GM12891 (cell line): ENCODE results near the gene BTBD9.

ENCODE experiments used
- DNase-seq: peaks from one replicate; pipeline ENCODE4 v3.0.0; 2011; ENCODE audit warnings: low spot score; ENCODE audit not compliant: insufficient read length
- FAIRE-seq: peaks from 2 replicates; lab custom pipeline; 2011; peaks lifted over from hg19 to GRCh38; lab: Jason Lieb, UNC
- PAX5 ChIP-seq: IDR thresholded peaks from 2 replicates; pipeline ENCODE4 v1.6.1; 2011; ENCODE audit warnings: low read length, moderate library complexity, mild to moderate bottlenecking; ENCODE audit not compliant: insufficient read depth, severe bottlenecking
- POLR2A ChIP-seq: IDR thresholded peaks from 2 replicates; pipeline ENCODE4 v1.6.1; 2011; ENCODE audit warnings: low read depth, low read length, control low read depth
- POLR2AphosphoS5 ChIP-seq: IDR thresholded peaks from 2 replicates; pipeline ENCODE4 v1.6.1; 2011; ENCODE audit warnings: low read depth, low read length, control low read depth
- POU2F2 ChIP-seq: IDR thresholded peaks from 2 replicates; pipeline ENCODE4 v1.6.1; 2011; ENCODE audit warnings: low read depth, mild to moderate bottlenecking, control low read depth, low read length, moderate library complexity
- SPI1 ChIP-seq: IDR thresholded peaks from 2 replicates; pipeline ENCODE4 v1.6.1; 2011; ENCODE audit warnings: low read depth, low read length, control low read depth
- TAF1 ChIP-seq: IDR thresholded peaks from 2 replicates; pipeline ENCODE4 v1.6.1; 2011; ENCODE audit warnings: low read depth, low read length, control low read depth

BTBD9 gene

DNA sequence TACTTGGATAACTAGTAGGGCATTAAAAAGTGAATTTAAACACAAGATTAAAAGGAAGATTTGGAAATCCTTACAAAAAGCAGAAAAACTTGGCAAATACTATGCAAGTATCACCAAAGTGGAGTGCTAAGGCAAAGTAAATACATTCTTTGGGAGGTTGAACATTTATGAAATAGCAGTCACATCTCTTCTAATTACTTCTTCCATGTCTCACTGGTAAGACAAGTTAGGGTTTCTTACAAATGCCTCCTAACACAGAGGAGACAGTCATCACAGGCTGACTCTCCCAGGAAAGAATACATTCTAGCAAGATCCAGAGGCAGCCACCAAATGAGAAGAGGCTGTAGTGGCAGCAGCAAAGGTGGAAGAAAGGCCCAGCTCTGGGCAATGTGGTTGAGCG is 298.2 kb downstream of the BTBD9 start:
- FAIRE-seq (no peak), DNase-seq (no peak)
- TF ChIP-seq PAX5, result no peak
- no peak for TF ChIP-seq POU2F2
- no peak for TF ChIP-seq POLR2AphosphoS5
- no peak for TF ChIP-seq TAF1
- no peak for TF ChIP-seq SPI1
- no peak for TF ChIP-seq POLR2A

DNA sequence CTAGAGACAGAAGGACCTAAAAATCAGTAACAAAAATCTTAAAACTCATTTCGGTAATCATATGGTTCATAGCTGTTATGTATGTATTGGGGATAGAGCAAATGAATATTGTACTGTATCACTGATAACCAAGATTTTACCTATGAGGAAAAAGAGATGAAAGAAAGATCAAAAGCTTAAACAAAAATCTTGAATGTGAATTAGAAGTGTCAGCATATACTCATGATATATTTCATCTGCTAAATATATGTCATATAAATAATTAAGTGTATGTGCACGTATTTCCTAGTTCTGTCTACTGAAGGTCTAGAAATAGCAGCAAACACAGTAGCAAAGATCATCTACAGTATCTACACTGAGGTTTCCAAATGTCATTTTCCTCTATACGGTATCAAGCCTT is 299.8 kb downstream of the BTBD9 start:
- no peak for FAIRE-seq
- TF ChIP-seq SPI1 (no peak), POLR2A (no peak), POU2F2 (no peak)
- no peak for DNase-seq

DNA sequence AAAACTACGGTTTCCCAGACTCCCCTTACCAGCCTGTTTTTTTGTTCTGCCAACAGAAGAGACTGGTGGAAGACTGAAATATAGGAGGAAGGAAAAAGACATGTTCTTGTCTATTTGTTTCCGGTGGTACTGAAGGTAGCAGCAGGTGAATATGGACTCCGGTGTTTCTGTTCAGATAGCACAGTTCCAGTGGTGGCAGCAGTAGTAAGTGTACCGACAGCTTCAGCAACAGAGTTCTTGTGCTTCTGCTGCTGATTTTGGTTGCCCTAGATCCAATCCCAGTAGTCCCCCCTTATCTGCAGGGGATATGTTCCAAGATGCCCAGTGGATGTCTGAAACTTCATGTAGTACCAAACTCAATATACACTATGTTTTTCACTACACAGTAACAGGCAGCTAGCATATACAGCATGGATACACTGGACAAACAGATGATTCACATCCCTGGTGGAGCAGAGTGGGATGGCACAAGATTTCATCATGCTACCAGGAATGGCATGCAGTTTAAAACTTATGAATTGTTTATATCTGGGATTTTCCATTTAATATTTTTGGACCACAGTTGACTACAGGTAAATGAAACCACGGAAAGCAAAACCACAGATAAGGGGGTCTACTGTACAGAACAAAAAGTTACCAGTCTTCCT is 301.8 kb downstream of the BTBD9 start:
- FAIRE-seq, result no peak
- no peak for TF ChIP-seq PAX5
- TF ChIP-seq TAF1, result no peak
- TF ChIP-seq SPI1, result no peak
- TF ChIP-seq POLR2AphosphoS5, result no peak
- no peak for TF ChIP-seq POU2F2
- no peak for TF ChIP-seq POLR2A
- DNase-seq, result no peak

DNA sequence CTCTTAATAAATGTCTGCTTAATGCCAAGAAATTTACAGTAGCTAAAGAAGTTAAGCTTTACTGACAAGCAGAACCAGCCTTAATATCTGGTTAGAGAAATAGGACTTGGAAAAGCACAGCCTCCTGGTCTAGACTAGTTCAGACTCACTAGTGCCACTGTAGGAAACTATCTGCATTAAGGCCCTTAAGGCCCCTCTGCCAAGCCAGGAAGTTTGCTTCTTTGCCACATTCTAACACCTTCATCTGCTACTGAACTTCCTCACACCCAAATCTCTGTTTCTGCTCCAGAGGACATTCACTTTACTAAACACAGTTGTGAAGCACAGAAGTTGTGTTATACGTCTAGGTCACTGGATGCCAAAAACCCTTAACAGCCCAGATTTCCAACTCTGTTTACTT is 302.8 kb downstream of the BTBD9 start:
- DNase-seq (no peak), FAIRE-seq (peak; percentile 9)
- TF ChIP-seq SPI1 (no peak), PAX5 (no peak), TAF1 (no peak), POLR2AphosphoS5 (no peak), POU2F2 (no peak), POLR2A (no peak)

DNA sequence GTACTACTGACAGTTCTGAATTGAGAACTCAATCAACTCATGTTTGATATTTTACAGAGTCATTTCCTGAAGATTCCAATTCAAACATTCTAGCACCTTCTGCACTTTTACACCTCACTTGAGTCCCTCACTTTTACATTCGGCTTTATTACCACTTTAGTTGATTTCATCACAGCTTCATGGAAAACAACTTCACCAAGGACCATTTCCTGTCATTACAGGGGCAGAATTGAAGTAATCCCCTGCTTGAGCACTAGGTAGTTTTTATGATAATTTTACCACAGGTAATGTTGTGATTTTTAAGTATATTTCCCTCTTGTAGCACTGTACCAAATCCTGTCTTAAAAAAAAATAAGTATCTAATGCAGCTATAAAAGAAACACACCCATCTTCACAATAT is 312.9 kb downstream of the BTBD9 start:
- TF ChIP-seq TAF1, result no peak
- FAIRE-seq, result no peak
- no peak for DNase-seq

DNA sequence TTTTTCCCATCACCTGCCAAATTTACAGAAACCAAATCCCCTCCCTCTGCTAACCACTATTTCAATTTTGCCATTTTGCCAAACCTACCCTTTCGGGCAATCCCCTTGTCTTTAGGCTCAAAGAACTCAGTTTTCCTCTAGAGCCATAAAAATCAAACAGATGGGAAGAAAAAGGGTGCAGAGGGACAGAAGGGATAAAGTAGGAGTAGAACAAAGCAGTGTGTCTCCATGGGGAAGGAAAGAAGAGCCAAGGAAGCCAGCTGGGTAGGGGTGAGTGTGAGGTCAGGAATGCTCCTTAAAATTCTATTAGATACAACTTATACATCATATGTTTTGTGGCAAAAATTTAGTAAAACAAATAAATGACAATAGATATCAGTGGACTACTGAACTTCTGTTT is 316.5 kb downstream of the BTBD9 start:
- FAIRE-seq, result no peak

DNA sequence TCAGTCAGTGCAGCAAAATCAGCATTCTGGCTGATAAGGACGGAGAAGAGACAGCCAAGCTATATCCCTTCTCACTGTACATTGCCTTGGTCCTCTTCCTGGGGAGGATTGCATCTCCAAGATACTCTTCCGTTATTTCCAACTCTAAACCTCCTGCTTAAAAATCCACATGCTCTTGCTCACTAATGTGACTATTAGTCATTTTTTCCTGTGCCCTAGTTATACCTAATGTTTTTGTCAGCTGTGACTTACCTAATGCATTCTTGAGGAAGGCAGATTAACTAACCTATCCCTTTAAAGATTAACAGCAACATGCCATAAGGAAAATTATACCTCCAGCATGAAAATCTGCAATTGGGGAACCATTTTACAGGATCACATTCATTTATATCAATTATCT is 317.6 kb downstream of the BTBD9 start:
- no peak for TF ChIP-seq PAX5
- TF ChIP-seq TAF1, result no peak
- DNase-seq (no peak), FAIRE-seq (no peak)

More for the DNA sequence above, 316.5 kb downstream of the BTBD9 start:
- DNase-seq, result no peak
- TF ChIP-seq TAF1, result no peak
- no peak for TF ChIP-seq SPI1
- TF ChIP-seq PAX5, result no peak
- TF ChIP-seq POU2F2, result no peak
- no peak for TF ChIP-seq POLR2A
- TF ChIP-seq POLR2AphosphoS5, result no peak

DNA sequence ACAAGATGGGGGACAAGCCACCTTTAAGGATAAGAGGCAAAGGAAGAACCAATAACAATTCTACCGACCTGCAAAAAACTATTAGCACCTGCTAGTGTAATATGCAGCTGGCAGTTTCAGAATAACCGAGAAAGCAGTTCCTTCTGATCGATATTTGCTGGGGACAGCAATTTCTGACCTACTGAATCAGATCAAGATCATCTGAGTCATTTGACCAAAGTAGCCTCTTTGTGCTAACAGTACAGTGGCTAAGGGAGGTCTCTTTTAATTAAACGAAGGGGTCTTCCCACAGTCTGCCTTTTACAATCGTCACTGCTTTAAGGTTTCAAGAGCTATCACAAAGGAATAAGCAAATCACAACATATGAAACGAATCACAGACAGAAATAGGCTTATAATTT is 318.9 kb downstream of the BTBD9 start:
- TF ChIP-seq POLR2A, result no peak
- TF ChIP-seq POU2F2, result no peak
- TF ChIP-seq SPI1, result peak; percentile 44; the same call in 1 of the 2 replicates
- FAIRE-seq, result peak; percentile 80
- no peak for DNase-seq

DNA sequence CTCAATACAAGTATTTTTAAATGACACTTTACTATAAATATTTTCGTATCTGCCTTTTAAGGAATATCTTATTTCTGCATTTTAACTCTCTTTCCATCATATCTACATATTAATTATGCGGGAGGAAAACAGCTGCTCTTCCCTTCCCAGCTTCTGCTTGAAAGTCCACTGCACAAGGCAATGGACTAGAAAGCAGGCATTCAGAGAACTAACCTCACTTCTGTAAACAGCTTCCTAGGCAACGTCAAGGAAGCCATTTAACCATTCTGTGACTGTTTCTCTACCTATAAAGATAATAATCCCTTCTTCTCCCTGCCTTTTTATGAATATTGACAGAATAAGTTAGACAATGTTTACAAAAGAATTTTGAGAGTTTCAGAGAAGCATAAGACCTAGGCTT is 319.4 kb downstream of the BTBD9 start:
- DNase-seq (no peak), FAIRE-seq (no peak)
- no peak for TF ChIP-seq POU2F2
- no peak for TF ChIP-seq TAF1
- TF ChIP-seq SPI1, result no peak
- TF ChIP-seq PAX5, result no peak
- no peak for TF ChIP-seq POLR2AphosphoS5
- no peak for TF ChIP-seq POLR2A

DNA sequence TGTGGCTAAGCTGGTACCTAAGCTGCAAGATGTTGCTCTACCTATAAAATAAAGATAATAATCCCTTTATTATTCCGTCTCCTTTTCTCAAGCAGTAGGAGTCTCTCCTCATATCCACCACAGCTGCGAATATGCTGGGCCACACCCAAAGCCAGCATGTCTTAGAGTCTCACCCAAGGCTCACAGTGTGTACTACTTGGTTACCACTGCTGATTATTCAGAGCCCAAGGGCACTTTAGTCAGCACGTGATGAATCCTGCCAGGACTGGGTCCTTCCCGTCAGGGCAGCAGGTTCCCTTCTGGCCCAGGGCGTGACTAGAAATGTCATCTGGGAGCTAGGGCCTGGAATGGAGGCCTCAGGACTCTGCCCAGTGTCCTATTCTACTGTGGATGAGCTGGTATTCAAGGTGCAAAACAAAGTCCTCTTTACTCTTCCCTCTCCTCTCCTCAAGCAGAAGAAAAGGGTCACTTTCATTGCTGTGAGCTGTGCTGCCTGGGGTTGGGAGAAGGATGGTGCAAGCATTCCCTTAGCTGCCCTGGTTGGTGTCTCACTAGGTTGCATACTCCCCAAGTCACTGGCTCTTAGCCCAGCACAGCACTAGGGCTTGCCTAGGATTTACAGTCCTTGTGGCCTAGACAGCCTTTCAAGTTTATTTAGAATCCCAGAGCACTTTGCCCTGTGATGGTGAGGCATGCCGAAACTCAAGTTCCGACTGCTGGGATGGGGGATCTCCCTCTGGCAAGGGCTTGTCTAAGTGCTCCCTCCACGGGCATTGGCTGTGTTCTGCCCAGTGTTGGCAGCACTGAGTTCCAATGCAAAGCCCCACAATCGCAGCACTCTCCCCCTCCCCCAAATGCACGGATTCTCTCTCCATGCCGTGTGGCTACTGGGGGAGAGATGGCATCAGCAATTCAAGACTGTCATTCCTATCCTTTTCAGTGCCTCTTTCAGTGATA is 320.2 kb downstream of the BTBD9 start:
- DNase-seq (no peak), FAIRE-seq (no peak)
- no peak for TF ChIP-seq POLR2A
- no peak for TF ChIP-seq POLR2AphosphoS5
- no peak for TF ChIP-seq SPI1
- TF ChIP-seq POU2F2, result no peak
- TF ChIP-seq PAX5, result no peak
